ENCODE measurements around the gene LDLRAD3. TPM values are rescaled to one million over a fixed set of nuclear protein-coding genes. Genes with fewer than 3 reads are reported as not detected.

Gene LDLRAD3
- polyA plus RNA-seq, 1 experiment = 7.8 TPM

DNA sequence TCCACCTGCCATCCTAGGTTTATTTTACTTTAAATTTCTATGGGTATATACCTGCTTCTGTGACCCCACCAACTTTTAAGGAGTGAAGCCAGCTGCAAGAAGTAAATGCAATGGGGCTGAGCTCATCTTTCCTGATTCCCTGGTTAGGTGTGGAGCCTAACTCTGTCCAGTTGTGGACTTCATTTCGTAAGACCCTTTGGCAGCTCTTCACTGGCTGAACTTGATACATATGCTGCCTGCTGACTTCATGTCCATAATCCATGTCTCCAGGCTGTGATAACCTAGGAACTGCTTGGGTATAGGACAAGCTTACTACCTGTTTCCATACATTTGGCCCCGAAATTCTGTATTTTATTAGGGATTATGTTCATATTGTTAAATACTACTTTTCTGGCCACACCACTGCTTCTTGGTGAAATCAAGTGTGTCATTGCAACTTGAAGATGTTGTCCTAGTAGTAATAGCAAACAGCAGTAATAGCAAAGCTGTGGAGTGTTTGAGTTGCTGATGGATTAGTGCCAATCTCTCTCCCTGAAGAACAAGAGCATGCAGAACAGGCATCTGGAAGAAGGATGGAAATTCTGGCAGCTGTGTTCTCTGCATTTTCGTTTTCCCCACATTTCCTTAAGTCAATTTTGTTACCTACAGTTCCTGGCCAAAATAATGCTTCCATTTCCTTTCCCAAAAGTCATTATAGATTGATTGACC lies 31.2 kb downstream of the LDLRAD3 start:
- no peak for DNase-seq (ENCODE audit: low read depth, low spot score)
- peaks cover 5% of the 10 kb centered on the region; the same call in 1 of the 2 replicates for H3K9me3 ChIP-seq (ENCODE audit: control insufficient read depth, insufficient read depth, low read length)
- CTCF ChIA-PET = interaction anchor here (0.6 to 1.5 kb wide), 2 partner anchors 153 to 467 kb away, joined by 6 read pairs; no protein-coding TSS in a partner anchor
- no peaks in the 10 kb centered on the region for H3K27me3 ChIP-seq (ENCODE audit: control insufficient read depth, insufficient read depth, low read length)
- POLR2A ChIA-PET = no interaction called here
- no peak overlapping the region for H3K27ac ChIP-seq (ENCODE audit: low read depth, low read length)
- TF ChIP-seq, protein P1, sequence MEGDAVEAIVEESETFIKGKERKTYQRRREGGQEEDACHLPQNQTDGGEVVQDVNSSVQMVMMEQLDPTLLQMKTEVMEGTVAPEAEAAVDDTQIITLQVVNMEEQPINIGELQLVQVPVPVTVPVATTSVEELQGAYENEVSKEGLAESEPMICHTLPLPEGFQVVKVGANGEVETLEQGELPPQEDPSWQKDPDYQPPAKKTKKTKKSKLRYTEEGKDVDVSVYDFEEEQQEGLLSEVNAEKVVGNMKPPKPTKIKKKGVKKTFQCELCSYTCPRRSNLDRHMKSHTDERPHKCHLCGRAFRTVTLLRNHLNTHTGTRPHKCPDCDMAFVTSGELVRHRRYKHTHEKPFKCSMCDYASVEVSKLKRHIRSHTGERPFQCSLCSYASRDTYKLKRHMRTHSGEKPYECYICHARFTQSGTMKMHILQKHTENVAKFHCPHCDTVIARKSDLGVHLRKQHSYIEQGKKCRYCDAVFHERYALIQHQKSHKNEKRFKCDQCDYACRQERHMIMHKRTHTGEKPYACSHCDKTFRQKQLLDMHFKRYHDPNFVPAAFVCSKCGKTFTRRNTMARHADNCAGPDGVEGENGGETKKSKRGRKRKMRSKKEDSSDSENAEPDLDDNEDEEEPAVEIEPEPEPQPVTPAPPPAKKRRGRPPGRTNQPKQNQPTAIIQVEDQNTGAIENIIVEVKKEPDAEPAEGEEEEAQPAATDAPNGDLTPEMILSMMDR (IDR thresholded peaks at IDR 0.05; ENCODE audit: low read depth, low read length) = no peak
- no peak overlapping the region for H3K4me3 ChIP-seq (ENCODE audit: low read depth, low read length)

GRCh38 chr11:35976434-35976833 lies 32.6 kb downstream of the LDLRAD3 start:
- no peak overlapping the region for H3K4me3 ChIP-seq (ENCODE audit: low read depth, low read length)
- no peaks in the 10 kb centered on the region for H3K27me3 ChIP-seq (ENCODE audit: control insufficient read depth, insufficient read depth, low read length)
- no peak overlapping the region for H3K27ac ChIP-seq (ENCODE audit: low read depth, low read length)
- CTCF ChIA-PET = interaction anchor here (0.6 to 1.5 kb wide), 2 partner anchors 155 to 504 kb away, joined by 3 to 4 read pairs; no protein-coding TSS in a partner anchor
- POLR2A ChIA-PET = no interaction called here
- H3K9me3 ChIP-seq (ENCODE audit: control insufficient read depth, insufficient read depth, low read length) = peaks cover 5% of the 10 kb centered on the region; the same call in 1 of the 2 replicates
- DNase-seq (ENCODE audit: low read depth, low spot score) = no peak
- TF ChIP-seq, protein P1 (IDR thresholded peaks at IDR 0.05; ENCODE audit: low read depth, low read length) = no peak

DNA sequence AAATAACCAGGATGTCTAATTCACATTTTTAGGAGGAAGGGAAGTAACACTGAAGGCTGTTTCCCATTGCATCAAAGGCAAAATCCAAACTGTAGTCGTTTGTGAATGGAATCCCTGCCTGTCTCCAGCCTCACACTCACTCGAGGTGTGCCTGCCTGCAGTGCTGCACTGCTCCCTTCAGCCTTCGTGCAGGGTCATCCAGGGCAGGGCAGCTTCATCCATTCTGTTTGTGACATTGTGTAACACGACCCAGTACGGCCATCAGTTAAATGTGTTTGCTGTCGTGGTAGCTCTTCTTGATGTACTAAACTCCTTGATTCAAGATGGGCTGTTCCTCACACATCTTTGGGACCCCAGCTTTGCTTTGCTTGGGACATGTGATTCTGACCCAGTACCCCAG lies 34.3 kb downstream of the LDLRAD3 start:
- DNase-seq (ENCODE audit: low read depth, low spot score) = no peak
- no peaks in the 10 kb centered on the region for H3K27me3 ChIP-seq (ENCODE audit: control insufficient read depth, insufficient read depth, low read length)
- CTCF ChIA-PET = no interaction called here

GRCh38 chr11:35978891-35979290 lies 35.0 kb downstream of the LDLRAD3 start:
- no peak for DNase-seq (ENCODE audit: low read depth, low spot score)
- TF ChIP-seq, protein P1 (IDR thresholded peaks at IDR 0.05; ENCODE audit: low read depth, low read length) = no peak
- peaks cover 5% of the 10 kb centered on the region; the same call in 1 of the 2 replicates for H3K9me3 ChIP-seq (ENCODE audit: control insufficient read depth, insufficient read depth, low read length)
- POLR2A ChIA-PET = interaction anchor here (1.0 kb wide), 1 partner anchor 130 kb away, joined by 3 read pairs; no protein-coding TSS in a partner anchor
- CTCF ChIA-PET = no interaction called here
- no peaks in the 10 kb centered on the region for H3K27me3 ChIP-seq (ENCODE audit: control insufficient read depth, insufficient read depth, low read length)
- no peak overlapping the region for H3K27ac ChIP-seq (ENCODE audit: low read depth, low read length)
- H3K4me3 ChIP-seq (ENCODE audit: low read depth, low read length) = no peak overlapping the region

More for the DNA sequence above, 34.3 kb downstream of the LDLRAD3 start:
- Histone ChIP-seq H3K4me3 (ENCODE audit: low read depth, low read length) (no peak overlapping the region), H3K9me3 (ENCODE audit: control insufficient read depth, insufficient read depth, low read length) (peaks cover 5% of the 10 kb centered on the region; the same call in 1 of the 2 replicates), H3K27ac (ENCODE audit: low read depth, low read length) (no peak overlapping the region)
- TF ChIP-seq, protein P1 (IDR thresholded peaks at IDR 0.05; ENCODE audit: low read depth, low read length) = no peak
- POLR2A ChIA-PET = interaction anchor here (1.0 kb wide), 1 partner anchor 131 kb away, joined by 3 read pairs; no protein-coding TSS in a partner anchor
